Measurements from ENCODE around the gene PARD3.

PARD3 gene

GRCh38 chr10:34736976-34737771 lies 77.9 kb downstream of the PARD3 start:
- DNase-seq: no peak

- DNase-seq: no peak
Observed at GRCh38 chr10:34734918-34735317, 80.2 kb downstream of the PARD3 start.

GRCh38 chr10:34732926-34733325 lies 82.2 kb downstream of the PARD3 start:
- no peak for DNase-seq

DNA sequence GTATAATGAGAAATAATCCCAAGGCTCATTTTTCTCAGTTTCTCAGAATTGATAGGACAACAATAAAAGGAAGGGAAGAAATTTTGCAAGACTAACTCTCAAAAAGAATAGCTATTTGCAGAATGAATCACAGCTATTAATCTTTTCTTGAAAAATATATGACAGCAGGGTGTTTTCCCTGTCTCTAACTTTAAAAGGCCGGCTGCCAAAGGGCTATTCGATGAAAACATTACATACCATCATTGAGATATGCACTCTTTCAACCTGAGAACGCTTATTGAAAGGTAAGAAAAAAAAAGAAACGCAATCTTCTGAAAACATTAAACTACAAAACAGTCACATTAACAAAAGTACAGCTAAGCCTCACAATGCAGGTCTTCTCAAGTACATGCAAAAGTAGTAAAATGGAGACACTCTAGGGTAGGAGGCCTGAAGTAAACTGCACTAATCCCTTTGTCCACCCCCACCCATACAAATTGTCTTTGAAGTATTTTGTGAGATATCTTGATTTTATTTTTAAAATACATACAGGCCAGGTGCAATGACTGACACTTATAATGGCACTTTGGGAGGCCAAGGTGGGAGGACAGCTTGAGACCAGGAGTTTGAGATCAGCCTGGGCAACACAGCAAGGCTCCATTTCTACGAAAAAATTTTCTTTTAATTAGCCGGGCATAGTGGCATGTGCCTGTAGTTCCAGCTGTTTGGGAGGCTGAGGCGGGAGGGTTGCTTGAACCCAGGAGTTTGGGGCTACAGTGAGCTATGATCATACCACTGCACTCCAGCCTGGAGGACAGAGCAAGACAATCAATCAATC lies 83.0 kb downstream of the PARD3 start:
- no peak for DNase-seq

DNA sequence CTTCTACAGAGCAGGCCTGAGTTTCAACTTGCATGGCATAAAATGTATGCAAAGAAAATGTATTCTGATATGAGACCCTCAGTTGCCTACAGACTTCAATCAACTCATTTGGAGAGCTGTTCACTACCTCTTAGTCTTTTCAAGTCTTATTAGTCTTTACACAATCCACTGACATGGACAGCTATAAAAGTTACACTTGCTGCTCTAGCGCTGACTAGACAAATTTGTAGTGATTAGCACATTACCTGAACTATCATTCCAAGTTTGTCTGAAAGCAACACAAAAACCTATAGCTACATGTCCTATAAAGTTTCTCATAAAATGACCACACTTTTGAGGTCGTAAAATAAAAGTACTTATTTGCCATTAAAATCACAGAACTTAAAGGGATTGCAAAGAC lies 83.9 kb downstream of the PARD3 start:
- no peak for DNase-seq

DNA sequence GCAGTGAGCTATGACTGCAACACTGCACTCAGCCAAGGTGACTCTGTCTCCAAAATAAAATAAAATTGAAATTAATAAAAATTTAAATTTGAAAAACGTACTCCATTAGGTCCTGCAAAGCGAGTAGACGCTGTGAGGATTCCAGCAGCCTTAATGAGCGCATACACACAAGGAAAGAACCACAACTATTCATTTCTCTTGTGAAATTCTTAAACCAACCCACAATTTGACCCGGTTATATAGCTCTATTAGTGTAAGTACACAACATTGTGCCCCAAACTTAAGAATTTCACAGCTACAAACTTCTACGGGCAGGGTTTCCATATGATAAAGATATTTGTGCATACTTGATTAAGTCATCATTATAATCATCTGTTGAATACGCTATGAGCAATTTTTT lies 84.4 kb downstream of the PARD3 start:
- DNase-seq: no peak

- no peak for DNase-seq
Observed at GRCh38 chr10:34729619-34730018, 85.5 kb downstream of the PARD3 start.

DNA sequence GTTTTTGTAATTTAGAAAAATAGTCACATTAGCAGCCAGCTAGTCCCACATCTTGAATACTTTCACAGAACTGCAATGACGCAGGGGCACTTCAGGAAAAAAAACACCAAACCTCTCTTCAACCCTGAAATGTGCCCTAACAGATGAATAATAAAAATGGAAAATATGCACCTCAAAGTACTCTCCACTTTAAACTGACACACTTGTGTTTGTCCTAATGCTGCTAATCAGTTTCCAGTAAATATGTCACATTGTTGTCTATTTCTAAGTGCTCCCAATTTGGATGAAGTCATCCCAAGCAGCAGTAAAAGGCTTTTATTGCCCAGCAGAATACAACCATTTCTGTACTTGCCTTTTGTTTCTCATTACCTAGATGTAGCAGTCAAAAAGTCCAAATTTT lies 86.7 kb downstream of the PARD3 start:
- DNase-seq: no peak

DNA sequence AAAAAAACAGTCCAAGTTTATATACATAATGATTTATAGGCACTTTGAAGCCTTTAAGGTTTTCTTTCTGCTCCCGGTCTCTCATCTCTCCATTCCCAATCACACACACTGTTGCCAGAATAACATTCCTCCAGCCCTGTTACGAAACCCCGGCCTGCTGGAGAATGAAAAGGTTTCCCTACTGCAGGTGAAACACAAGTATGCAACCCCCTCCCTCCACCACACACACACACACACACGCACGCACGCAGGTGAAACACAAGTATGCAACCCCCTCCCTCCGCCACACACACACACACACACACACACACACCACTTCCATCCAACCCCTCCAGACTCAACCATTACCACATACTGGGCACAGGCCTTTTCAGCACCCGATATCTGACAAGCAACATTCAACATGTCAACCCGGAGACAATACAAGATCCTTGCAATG lies 87.5 kb downstream of the PARD3 start:
- DNase-seq: no peak

DNA sequence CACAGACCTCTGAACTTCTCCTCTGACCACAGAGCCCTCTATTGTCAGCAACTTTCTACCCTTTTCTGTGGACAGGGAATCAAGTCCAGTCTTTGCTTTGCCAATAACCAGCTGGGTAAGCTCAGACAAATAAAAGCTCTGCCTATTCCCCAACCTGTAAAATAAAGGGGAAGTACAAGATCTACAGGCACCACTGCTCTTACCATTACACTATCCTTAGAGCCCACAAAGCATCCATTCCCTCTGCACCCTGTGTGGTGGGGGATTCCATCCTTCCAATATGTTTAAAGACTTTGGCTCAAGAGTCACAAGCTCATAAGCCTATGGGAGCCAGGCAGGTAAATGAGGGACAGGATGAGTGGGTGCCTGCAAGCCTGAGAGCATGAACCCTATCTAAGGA lies 88.2 kb downstream of the PARD3 start:
- DNase-seq: no peak

DNA sequence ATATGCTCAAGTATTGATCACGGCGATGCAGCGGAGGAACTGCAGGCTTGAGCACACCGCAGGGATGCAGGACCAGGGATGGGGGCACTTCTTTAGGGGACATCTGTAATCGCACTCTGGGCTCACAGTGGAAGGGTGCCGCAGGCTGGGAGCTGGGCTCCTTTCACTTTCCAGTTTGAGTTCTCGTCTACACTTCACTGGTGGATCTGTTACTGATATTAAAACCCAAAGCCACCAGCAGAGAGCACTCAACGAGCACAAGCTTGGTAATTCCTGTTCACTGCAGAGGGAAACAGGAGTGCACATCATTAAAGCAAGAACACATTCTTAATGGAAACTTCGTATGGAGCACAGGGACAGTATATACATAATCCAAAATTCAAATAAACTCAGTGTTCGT lies 91.3 kb downstream of the PARD3 start:
- DNase-seq: no peak

- no peak for DNase-seq
Observed at GRCh38 chr10:34722404-34722803, 92.7 kb downstream of the PARD3 start.

GRCh38 chr10:34721208-34721840 lies 93.8 kb downstream of the PARD3 start:
- no peak for DNase-seq

- no peak for DNase-seq
Observed at GRCh38 chr10:34719746-34720145, 95.3 kb downstream of the PARD3 start.

DNA sequence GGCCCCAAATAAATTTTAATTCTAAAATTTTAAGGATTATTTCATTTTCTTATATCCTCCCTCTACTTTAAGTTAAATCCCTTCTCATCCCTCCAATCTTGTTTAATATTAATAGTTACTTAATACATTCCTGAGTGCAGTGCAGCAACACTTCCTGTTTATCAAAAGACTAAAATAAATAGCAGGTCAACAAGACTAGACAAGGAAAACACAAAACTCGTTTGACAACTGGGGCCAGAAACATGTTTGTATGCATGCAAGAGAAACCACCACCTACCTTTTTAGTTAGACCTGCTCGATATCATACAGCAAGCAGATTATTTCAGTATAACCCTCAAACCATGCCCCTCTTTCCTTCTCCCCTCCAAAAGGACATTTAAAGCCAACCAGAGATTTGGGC lies 95.8 kb downstream of the PARD3 start:
- no peak for DNase-seq

- no peak for DNase-seq
Observed at GRCh38 chr10:34717429-34717828, 97.7 kb downstream of the PARD3 start.

GRCh38 chr10:34716958-34717357 lies 98.1 kb downstream of the PARD3 start:
- no peak for DNase-seq

DNA sequence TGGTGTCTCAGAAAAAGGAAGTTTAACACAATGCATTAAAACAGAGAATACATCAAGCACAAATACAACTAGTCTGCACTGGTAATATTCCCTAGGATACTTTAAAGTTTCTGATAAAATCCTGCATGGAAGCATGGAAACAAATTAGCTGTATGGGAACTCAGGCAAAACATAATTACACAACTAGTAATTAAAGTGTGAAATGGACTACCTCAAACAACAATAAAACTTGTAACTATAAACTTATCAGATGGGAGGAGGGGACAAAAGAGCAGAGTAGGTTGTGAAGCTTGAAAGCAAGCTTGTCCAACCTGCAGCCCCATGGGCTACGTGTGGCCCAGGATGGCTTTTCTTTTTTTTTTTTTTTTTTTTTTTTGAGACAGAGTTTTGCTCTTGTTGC lies 98.9 kb downstream of the PARD3 start:
- DNase-seq: no peak

- DNase-seq: no peak
Observed at GRCh38 chr10:34715511-34716187, 99.4 kb downstream of the PARD3 start.

DNA sequence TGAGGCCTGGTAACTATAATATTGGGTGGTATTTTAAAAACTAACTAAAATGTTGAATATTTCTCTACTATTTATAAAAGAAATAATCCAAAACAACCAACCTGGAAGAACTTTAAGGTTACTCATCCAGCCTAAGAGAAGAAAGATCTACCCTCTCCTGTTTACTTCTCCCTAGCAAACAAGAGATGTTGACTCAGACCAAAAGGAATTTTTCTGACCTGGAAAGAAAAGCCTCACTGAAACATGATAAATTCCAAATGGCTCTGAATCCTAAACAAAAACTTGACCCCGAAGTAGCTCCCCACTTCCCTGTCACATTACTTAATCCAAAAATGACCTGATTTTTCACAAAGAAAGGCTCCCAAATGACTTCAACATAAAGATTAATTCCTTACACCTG lies 101.2 kb downstream of the PARD3 start:
- no peak for DNase-seq

GRCh38 chr10:34711500-34711899 lies 103.6 kb downstream of the PARD3 start:
- no peak for DNase-seq

GRCh38 chr10:34710391-34710751 lies 104.7 kb downstream of the PARD3 start:
- no peak for DNase-seq

- DNase-seq: no peak
Observed at GRCh38 chr10:34709637-34710390, 105.3 kb downstream of the PARD3 start.
